ENCODE data around the gene PSMG1.
"Not testable (repeated sequence)": the region's sequence is repeated elsewhere in the genome, so short reads cannot be mapped to it uniquely, and the experiment has no call there.

PSMG1 gene

GRCh38 chr21:39221282-39221996 is 38.2 kb upstream of the PSMG1 start:
- Histone ChIP-seq H3K27ac (ENCODE audit: poor library complexity, severe bottlenecking) (no peak overlapping the region), H3K36me3 (ENCODE audit: low read depth) (peaks cover 66% of the 10 kb centered on the region), H3K4me3 (ENCODE audit: severe bottlenecking) (no peak overlapping the region), H3K4me1 (ENCODE audit: insufficient read depth, poor library complexity, severe bottlenecking) (peaks cover 6% of the 10 kb centered on the region), H3K27me3 (ENCODE audit: insufficient read depth, poor library complexity, severe bottlenecking) (no peaks in the 10 kb centered on the region), H3K9me3 (ENCODE audit: severe bottlenecking) (no peaks in the 10 kb centered on the region)
- no peak for TF ChIP-seq CTCF (IDR thresholded peaks at IDR 0.05; ENCODE audit: poor library complexity, severe bottlenecking)
- ATAC-seq (ENCODE audit: low read depth), result peak; percentile 23; the same call in 1 of the 3 replicates
- no peak for DNase-seq (ENCODE audit: low spot score)

GRCh38 chr21:39220875-39221274 is 37.6 kb upstream of the PSMG1 start:
- not testable (repeated sequence) for H3K9me3 ChIP-seq (ENCODE audit: severe bottlenecking); ATAC-seq (ENCODE audit: low read depth); DNase-seq (ENCODE audit: low spot score); H3K4me1 ChIP-seq (ENCODE audit: insufficient read depth, poor library complexity, severe bottlenecking); H3K27ac ChIP-seq (ENCODE audit: poor library complexity, severe bottlenecking); H3K4me3 ChIP-seq (ENCODE audit: severe bottlenecking); H3K27me3 ChIP-seq (ENCODE audit: insufficient read depth, poor library complexity, severe bottlenecking)
- H3K36me3 ChIP-seq (ENCODE audit: low read depth), result peaks cover 68% of the 10 kb centered on the region

DNA sequence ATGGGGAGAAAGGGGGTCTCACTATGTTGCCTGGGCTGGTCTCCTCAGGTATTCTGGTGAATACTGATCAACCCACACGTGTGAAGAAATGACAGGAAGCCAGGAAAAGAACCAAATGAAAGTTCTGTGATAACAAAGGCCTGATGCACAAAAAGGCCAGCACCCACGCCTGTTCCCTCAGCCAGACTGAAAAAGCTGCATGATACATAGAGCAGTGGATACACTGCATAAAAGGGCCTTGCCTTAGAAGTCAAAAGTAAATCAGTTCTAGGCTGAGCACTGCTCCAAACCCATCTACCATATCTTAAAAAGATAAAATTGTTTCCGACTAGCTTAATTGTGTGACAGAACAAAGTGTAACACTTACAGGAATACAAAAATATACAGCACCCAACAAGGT is 36.9 kb upstream of the PSMG1 start:
- no peak for TF ChIP-seq CTCF (IDR thresholded peaks at IDR 0.05; ENCODE audit: poor library complexity, severe bottlenecking)
- Histone ChIP-seq H3K4me1 (ENCODE audit: insufficient read depth, poor library complexity, severe bottlenecking) (peaks cover 6% of the 10 kb centered on the region), H3K36me3 (ENCODE audit: low read depth) (peaks cover 74% of the 10 kb centered on the region), H3K4me3 (ENCODE audit: severe bottlenecking) (no peak overlapping the region), H3K27me3 (ENCODE audit: insufficient read depth, poor library complexity, severe bottlenecking) (no peaks in the 10 kb centered on the region), H3K27ac (ENCODE audit: poor library complexity, severe bottlenecking) (no peak overlapping the region), H3K9me3 (ENCODE audit: severe bottlenecking) (no peaks in the 10 kb centered on the region)
- no peak for DNase-seq (ENCODE audit: low spot score)
- ATAC-seq (ENCODE audit: low read depth), result no peak

GRCh38 chr21:39218082-39218409 is 34.8 kb upstream of the PSMG1 start:
- Histone ChIP-seq H3K36me3 (ENCODE audit: low read depth) (peaks cover 77% of the 10 kb centered on the region), H3K4me1 (ENCODE audit: insufficient read depth, poor library complexity, severe bottlenecking) (peaks cover 6% of the 10 kb centered on the region), H3K4me3 (ENCODE audit: severe bottlenecking) (no peak overlapping the region), H3K9me3 (ENCODE audit: severe bottlenecking) (no peaks in the 10 kb centered on the region), H3K27ac (ENCODE audit: poor library complexity, severe bottlenecking) (no peak overlapping the region), H3K27me3 (ENCODE audit: insufficient read depth, poor library complexity, severe bottlenecking) (no peaks in the 10 kb centered on the region)
- DNase-seq (ENCODE audit: low spot score) (no peak), ATAC-seq (ENCODE audit: low read depth) (no peak)
- TF ChIP-seq CTCF (IDR thresholded peaks at IDR 0.05; ENCODE audit: poor library complexity, severe bottlenecking), result no peak

DNA sequence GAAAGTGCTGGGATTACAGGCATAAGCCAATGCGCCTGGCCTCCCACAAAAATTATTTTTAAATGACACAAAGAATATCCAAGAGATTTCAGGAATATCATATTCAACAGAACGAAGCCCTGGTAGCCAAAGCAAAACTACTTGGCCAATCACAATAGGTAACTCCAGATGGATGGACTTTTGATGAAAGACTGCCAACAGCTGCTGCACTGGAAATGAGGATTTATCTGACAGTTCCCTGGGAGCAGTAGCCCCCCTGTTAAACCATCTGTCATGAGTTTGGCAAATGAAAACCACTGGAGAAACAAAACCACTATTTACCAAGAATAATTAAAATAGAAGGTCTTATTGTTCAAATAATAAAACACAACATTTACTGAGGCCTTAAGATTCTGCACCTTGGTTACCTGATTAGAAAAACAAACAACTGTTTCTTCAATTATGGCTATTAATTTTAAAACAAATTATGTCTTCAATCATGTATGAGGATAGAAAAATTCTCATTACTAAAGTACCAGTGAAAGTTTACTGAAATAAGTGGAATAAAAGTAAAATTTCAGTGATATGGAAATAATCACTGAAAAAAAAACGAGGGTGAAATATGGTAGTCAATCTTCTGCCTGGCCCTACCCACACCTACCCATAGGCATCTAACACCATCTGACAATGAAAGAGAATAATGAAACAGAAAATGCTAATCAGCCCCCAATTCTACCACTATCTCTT is 34.3 kb upstream of the PSMG1 start:
- no peak for ATAC-seq (ENCODE audit: low read depth)

More for the DNA sequence above, 34.3 kb upstream of the PSMG1 start:
- TF ChIP-seq CTCF (IDR thresholded peaks at IDR 0.05; ENCODE audit: poor library complexity, severe bottlenecking), result no peak
- Histone ChIP-seq H3K27me3 (ENCODE audit: insufficient read depth, poor library complexity, severe bottlenecking) (no peaks in the 10 kb centered on the region), H3K4me3 (ENCODE audit: severe bottlenecking) (no peak overlapping the region), H3K9me3 (ENCODE audit: severe bottlenecking) (no peaks in the 10 kb centered on the region), H3K36me3 (ENCODE audit: low read depth) (peaks cover 76% of the 10 kb centered on the region), H3K4me1 (ENCODE audit: insufficient read depth, poor library complexity, severe bottlenecking) (peaks cover 6% of the 10 kb centered on the region), H3K27ac (ENCODE audit: poor library complexity, severe bottlenecking) (no peak overlapping the region)
- DNase-seq (ENCODE audit: low spot score), result no peak
